ENCODE results near the gene CSAG3.
"Not testable (repeated sequence)": the region's sequence is repeated elsewhere in the genome, so short reads cannot be mapped to it uniquely, and the experiment has no call there.

CSAG3 gene

DNA sequence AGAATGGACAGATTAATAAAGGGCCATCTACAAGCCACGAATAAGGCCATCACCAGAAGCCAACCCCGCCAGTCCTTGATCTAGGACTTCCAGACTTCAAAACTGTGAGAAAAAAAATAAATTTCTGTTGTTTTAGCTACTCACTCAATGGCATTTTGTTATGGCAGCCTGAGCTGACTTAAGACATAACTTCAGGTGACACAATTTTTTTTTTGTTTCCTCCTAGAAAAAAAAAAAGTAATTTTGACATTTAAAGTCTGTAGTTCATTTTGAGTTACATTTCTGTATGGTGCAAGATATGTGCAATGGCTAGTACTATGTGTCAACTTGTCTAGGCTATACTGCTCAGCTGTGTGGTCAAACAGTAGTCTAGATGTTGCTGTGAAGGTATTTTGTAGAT is at the start of gene CSAG3:
TSS of gene CSAG3 (plus strand) at position 301 of the 400 bp plus-strand sequence.
- POLR2A ChIA-PET; CTCF ChIA-PET; DNase-seq (ENCODE audit: extremely low spot score): not testable (repeated sequence)

DNA sequence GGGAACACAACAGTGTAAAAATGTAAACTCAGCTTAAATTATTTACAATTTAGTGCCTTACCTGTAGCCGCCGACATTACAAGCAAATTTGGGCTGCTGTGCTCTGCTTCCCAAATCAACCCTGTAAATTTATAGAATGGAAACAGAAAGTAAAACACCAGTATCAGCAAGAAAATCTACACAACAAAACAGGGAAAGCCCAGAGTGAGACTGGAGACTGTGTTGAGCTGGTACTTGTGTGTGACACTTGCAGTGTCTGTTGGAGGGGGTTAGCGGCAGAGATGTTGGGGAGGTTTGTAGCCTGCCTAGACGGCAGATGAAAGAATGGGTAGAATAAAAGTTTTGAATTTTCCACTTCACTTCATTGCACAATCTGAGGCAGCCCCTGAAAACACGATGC is 45.8 kb upstream of the CSAG3 start:
- POLR2A ChIA-PET; DNase-seq (ENCODE audit: extremely low spot score); CTCF ChIA-PET: not testable (repeated sequence)

DNA sequence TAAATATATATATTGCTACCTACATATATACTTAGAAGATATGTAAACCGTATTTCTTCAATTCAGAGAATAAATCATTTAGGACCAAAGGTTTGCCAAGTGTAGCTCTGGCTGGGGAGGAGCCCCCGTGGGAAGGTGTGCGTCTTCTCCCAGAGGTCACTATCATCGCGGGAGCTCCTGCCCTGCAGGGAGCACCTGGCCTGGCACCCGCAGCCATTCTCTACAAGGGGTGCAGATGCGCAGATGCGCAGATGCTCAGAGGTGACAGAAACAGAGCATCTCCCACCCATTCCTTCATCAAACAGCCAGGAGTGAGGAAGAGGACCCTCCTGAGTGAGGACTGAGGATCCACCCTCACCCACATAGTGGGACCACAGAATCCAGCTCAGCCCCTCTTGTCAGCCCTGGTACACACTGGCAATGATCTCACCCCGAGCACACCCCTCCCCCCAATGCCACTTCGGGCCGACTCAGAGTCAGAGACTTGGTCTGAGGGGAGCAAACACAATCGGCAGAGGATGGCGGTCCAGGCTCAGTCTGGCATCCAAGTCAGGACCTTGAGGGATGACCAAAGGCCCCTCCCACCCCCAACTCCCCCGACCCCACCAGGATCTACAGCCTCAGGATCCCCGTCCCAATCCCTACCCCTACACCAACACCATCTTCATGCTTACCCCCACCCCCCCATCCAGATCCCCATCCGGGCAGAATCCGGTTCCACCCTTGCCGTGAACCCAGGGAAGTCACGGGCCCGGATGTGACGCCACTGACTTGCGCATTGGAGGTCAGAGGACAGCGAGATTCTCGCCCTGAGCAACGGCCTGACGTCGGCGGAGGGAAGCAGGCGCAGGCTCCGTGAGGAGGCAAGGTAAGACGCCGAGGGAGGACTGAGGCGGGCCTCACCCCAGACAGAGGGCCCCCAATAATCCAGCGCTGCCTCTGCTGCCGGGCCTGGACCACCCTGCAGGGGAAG is 44.9 kb upstream of the CSAG3 start, which contains the start of gene MAGEA2B:
TSS of gene MAGEA2B (plus strand) at position 814 of the 973 bp plus-strand sequence. CDS start 2,479 bp downstream, outside the sequence.
- DNase-seq (ENCODE audit: extremely low spot score); CTCF ChIA-PET: not testable (repeated sequence)

DNA sequence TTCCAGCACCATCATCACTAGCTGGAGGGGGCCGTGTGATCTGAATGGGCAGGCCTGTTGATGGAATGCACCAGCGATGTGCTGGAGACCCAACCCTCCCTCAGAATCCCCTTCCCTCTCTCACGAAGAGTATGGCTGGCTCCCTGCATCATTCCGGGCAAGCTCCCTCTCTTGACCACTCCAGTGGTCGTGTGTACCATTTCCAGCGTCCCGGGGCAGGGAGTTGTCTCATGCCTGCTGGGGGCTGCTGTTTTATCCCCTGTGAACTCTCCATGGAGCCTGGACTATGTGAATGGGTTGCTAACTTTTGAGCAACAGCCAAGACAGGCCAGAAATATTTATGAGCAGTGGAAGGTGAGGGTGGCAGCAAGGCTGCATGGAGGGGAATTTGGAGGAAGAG is 33.6 kb upstream of the CSAG3 start:
- POLR2A ChIA-PET = no interaction called here
- no peak for TF ChIP-seq BHLHE40 (IDR thresholded peaks at IDR 0.05; ENCODE audit: borderline replicate concordance)
- TF ChIP-seq FOXK2 (IDR thresholded peaks at IDR 0.05) = no peak
- TF ChIP-seq ARNT (IDR thresholded peaks at IDR 0.05) = no peak
- TF ChIP-seq, protein P1, sequence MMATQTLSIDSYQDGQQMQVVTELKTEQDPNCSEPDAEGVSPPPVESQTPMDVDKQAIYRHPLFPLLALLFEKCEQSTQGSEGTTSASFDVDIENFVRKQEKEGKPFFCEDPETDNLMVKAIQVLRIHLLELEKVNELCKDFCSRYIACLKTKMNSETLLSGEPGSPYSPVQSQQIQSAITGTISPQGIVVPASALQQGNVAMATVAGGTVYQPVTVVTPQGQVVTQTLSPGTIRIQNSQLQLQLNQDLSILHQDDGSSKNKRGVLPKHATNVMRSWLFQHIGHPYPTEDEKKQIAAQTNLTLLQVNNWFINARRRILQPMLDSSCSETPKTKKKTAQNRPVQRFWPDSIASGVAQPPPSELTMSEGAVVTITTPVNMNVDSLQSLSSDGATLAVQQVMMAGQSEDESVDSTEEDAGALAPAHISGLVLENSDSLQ (IDR thresholded peaks at IDR 0.05) = no peak
- no peak for TF ChIP-seq ZNF384 (IDR thresholded peaks at IDR 0.05)
- no peak for TF ChIP-seq LEF1 (IDR thresholded peaks at IDR 0.05; ENCODE audit: borderline replicate concordance)
- no peak for TF ChIP-seq NFRKB (IDR thresholded peaks at IDR 0.05)
- no peak for TF ChIP-seq FOXA1 (IDR thresholded peaks at IDR 0.05)
- TF ChIP-seq L3MBTL2 (conservative IDR thresholded peaks at IDR 0.05) = no peak
- TF ChIP-seq SUZ12 (IDR thresholded peaks at IDR 0.05) = no peak
- TF ChIP-seq FOXM1 (IDR thresholded peaks at IDR 0.05; ENCODE audit: borderline replicate concordance) = no peak
- TF ChIP-seq HDGF (IDR thresholded peaks at IDR 0.05; ENCODE audit: borderline replicate concordance) = no peak
- no peak for DNase-seq (ENCODE audit: extremely low spot score)
- CTCF ChIA-PET = no interaction called here

More for the DNA sequence above, 44.9 kb upstream of the CSAG3 start, which contains the start of gene MAGEA2B:
- POLR2A ChIA-PET = not testable (repeated sequence)

DNA sequence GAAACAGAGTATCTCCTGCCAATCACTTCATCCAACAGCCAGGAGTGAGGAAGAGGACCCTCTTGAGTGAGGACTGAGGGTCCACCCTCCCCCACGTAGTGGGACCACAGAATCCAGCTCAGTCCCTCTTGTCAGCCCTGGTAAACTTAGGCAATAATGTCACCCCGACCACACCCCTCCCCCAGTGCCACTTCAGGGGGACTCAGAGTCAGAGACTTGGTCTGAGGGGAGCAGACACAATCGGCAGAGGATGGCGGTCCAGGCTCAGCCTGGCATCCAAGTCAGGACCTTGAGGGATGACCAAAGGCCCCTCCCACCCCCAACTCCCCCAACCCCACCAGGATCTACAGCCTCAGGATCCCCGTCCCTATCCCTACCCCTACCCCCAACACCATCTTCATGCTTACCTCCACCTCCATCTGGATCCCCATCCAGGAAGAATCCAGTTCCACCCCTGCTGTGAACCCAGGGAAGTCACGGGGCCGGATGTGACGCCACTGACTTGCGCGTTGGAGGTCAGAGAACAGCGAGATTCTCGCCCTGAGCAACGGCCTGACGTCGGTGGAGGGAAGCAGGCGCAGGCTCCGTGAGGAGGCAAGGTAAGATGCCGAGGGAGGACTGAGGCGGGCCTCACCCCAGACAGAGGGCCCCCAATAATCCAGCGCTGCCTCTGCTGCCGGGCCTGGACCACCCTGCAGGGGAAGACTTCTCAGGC is 25.6 kb upstream of the CSAG3 start, which contains the start of the genes CSAG1 and MAGEA12:
TSS of gene CSAG1 (minus strand) at position 461 of the 715 bp plus-strand sequence. CDS start 1,261 bp downstream, outside the sequence.
TSS of gene MAGEA12 (plus strand) at position 497 of the 715 bp plus-strand sequence. CDS start 2,405 bp downstream, outside the sequence.
- no peak for TF ChIP-seq SUZ12 (IDR thresholded peaks at IDR 0.05)
- no peak for DNase-seq (ENCODE audit: extremely low spot score)
- ChIA-PET POLR2A (no interaction called here), CTCF (no interaction called here)

DNA sequence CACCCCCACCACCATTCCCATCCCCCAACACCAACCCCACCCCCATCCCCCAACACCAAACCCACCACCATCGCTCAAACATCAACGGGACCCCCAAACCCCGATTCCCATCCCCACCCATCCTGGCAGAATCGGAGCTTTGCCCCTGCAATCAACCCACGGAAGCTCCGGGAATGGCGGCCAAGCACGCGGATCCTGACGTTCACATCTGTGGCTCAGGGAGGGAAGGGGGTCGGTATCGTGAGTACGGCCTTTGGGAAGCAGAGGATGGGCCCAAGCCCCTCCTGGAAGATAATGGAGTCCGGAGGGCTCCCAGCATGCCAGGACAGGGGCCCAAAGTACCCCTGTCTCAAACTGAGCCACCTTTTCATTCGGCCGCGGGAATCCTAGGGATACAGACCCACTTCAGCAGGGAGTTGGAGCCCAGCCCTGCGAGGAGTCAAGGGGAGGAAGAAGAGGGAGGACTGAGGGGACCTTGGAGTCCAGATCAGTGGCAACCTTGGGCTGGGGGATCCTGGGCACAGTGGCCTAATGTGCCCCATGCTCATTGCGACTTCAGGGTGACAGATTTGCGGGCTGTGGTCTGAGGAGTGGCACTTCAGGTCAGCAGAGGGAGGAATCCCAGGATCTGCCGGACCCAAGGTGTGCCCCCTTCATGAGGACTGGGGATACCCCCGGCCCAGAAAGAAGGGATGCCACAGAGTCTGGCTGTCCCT is 24.7 kb upstream of the CSAG3 start:
- CTCF ChIA-PET; DNase-seq (ENCODE audit: extremely low spot score); POLR2A ChIA-PET: not testable (repeated sequence)

DNA sequence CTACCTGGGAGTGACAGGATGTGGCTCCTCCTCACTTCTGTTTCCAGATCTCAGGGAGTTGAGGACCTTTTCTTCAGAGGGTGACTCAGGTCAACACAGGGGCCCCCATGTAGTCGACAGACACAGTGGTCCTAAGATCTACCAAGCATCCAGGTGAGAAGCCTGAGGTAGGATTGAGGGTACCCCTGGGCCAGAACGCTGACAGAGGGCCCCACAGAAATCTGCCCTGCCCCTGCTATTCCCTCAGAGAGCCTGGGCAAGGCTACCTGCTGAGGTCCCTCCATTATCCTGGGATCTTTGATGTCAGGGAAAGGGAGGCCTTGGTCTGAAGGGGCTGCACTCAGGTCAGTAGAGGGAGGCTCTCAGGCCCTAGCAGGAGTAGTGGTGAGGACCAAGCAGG is 23.9 kb upstream of the CSAG3 start:
- TF ChIP-seq FOXM1 (IDR thresholded peaks at IDR 0.05; ENCODE audit: borderline replicate concordance) (no peak), L3MBTL2 (conservative IDR thresholded peaks at IDR 0.05) (no peak)
- DNase-seq (ENCODE audit: extremely low spot score) = no peak
- ChIA-PET POLR2A (no interaction called here), CTCF (no interaction called here)

DNA sequence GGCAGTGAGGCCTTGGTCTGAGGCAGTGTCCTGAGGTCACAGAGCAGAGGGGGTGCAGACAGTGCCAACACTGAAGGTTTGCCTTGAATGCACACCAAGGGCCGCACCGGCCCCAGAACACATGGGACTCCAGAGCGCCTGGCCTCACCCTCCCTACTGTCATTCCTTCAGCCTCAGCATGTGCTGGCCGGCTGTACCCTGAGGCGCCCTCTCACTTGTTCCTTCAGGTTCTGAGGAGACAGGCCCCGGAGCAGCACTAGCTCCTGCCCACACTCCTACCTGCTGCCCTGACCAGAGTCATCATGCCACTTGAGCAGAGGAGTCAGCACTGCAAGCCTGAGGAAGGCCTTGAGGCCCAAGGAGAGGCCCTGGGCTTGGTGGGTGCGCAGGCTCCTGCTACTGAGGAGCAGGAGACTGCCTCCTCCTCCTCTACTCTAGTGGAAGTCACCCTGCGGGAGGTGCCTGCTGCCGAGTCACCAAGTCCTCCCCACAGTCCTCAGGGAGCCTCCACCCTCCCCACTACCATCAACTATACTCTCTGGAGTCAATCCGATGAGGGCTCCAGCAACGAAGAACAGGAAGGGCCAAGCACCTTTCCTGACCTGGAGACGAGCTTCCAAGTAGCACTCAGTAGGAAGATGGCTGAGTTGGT is 23.0 kb upstream of the CSAG3 start:
- CTCF ChIA-PET = no interaction called here
- DNase-seq (ENCODE audit: extremely low spot score) = no peak
- TF ChIP-seq SP1 (IDR thresholded peaks at IDR 0.05) (no peak), TARDBP (IDR thresholded peaks at IDR 0.05) (no peak), FOXM1 (IDR thresholded peaks at IDR 0.05; ENCODE audit: borderline replicate concordance) (no peak), FOXA1 (IDR thresholded peaks at IDR 0.05) (no peak), SUZ12 (IDR thresholded peaks at IDR 0.05) (no peak), ZNF384 (IDR thresholded peaks at IDR 0.05) (no peak), ELF4 (IDR thresholded peaks at IDR 0.05) (no peak), CTBP1 (IDR thresholded peaks at IDR 0.05; ENCODE audit: borderline replicate concordance) (no peak), ARNT (IDR thresholded peaks at IDR 0.05) (no peak), LEF1 (IDR thresholded peaks at IDR 0.05; ENCODE audit: borderline replicate concordance) (no peak), NFRKB (IDR thresholded peaks at IDR 0.05) (no peak), BHLHE40 (IDR thresholded peaks at IDR 0.05; ENCODE audit: borderline replicate concordance) (no peak), FOXK2 (IDR thresholded peaks at IDR 0.05) (no peak), L3MBTL2 (conservative IDR thresholded peaks at IDR 0.05) (no peak)
- POLR2A ChIA-PET = no interaction called here

DNA sequence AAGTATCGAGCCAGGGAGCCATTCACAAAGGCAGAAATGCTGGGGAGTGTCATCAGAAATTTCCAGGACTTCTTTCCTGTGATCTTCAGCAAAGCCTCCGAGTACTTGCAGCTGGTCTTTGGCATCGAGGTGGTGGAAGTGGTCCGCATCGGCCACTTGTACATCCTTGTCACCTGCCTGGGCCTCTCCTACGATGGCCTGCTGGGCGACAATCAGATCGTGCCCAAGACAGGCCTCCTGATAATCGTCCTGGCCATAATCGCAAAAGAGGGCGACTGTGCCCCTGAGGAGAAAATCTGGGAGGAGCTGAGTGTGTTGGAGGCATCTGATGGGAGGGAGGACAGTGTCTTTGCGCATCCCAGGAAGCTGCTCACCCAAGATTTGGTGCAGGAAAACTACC is 22.5 kb upstream of the CSAG3 start:
- CTCF ChIA-PET; DNase-seq (ENCODE audit: extremely low spot score): not testable (repeated sequence)

More for the DNA sequence above, 22.5 kb upstream of the CSAG3 start:
- POLR2A ChIA-PET = not testable (repeated sequence)

All from HEK293T (cell line).